HG02759 (cell line): ENCODE data around the gene ZW10.
"Not testable (repeated sequence)": the region's sequence is repeated elsewhere in the genome, so short reads cannot be mapped to it uniquely, and the experiment has no call there.

Experiments used
- ATAC-seq: cut with Tn5 transposase; IDR thresholded peaks from one replicate; pipeline ENCODE4 v1.9.1; 2021; ENCODE audit warnings: mild to moderate bottlenecking, moderate library complexity; ENCODE audit not compliant: unreplicated experiment

ZW10 gene

GRCh38 chr11:113773416-113774173, at the start of gene ZW10:
Gene ZW10 (minus strand): TSS chr11:113773692. CDS start chr11:113773666, 26 bp downstream.
- peak; percentile 99 for ATAC-seq

GRCh38 chr11:113818426-113818825, 44.9 kb upstream of the ZW10 start:
- no peak for ATAC-seq

- no peak for ATAC-seq
These were observed 44.1 kb upstream of the ZW10 start for GRCh38 chr11:113817626-113818025.

- no peak for ATAC-seq
These were observed 43.7 kb upstream of the ZW10 start for GRCh38 chr11:113817162-113817561.

- ATAC-seq, result no peak
These were observed 40.7 kb upstream of the ZW10 start for GRCh38 chr11:113814181-113814580.

GRCh38 chr11:113808931-113809330, 35.4 kb upstream of the ZW10 start:
- no peak for ATAC-seq

GRCh38 chr11:113806406-113806805, 32.9 kb upstream of the ZW10 start:
- peak; percentile 65 for ATAC-seq

GRCh38 chr11:113805640-113806039, 32.1 kb upstream of the ZW10 start:
- ATAC-seq, result no peak

- no peak for ATAC-seq
These were observed 29.1 kb upstream of the ZW10 start for GRCh38 chr11:113802621-113803020.

- ATAC-seq, result no peak
These were observed 23.3 kb upstream of the ZW10 start for GRCh38 chr11:113796663-113797259.

GRCh38 chr11:113789675-113790320, 16.3 kb upstream of the ZW10 start:
- no peak for ATAC-seq

- not testable (repeated sequence) for ATAC-seq
These were observed 15.5 kb upstream of the ZW10 start for GRCh38 chr11:113789016-113789415.

- ATAC-seq, result no peak
These were observed 8.6 kb upstream of the ZW10 start for GRCh38 chr11:113782134-113782533.

- no peak for ATAC-seq
These were observed 8.2 kb upstream of the ZW10 start for GRCh38 chr11:113781682-113782081.

GRCh38 chr11:113779496-113779895, 6.0 kb upstream of the ZW10 start, which contains the start of gene CLDN25:
Gene CLDN25 (plus strand): TSS chr11:113779796. CDS start chr11:113779796, 0 bp downstream.
- ATAC-seq, result no peak

- ATAC-seq, result no peak
These were observed 4.8 kb upstream of the ZW10 start for GRCh38 chr11:113778111-113778910.

GRCh38 chr11:113774174-113774503, 647 bp upstream of the ZW10 start:
- no peak for ATAC-seq

- ATAC-seq, result no peak
These were observed 438 bp downstream of the ZW10 start for GRCh38 chr11:113773092-113773415.

- no peak for ATAC-seq
These were observed 1.5 kb downstream of the ZW10 start for GRCh38 chr11:113771964-113772363.

GRCh38 chr11:113764527-113765219, 8.8 kb downstream of the ZW10 start:
- ATAC-seq, result no peak

- ATAC-seq, result not testable (repeated sequence)
These were observed 10.5 kb downstream of the ZW10 start for GRCh38 chr11:113763040-113763439.
